Mucosa of descending colon (tissue), 3 donors: Measurements from ENCODE around the gene N4BP2L2. TPM values are rescaled to one million over a fixed set of nuclear protein-coding genes. Genes with fewer than 3 reads are reported as not detected.
A peak's percentile ranks its signal among the peaks of the same experiment; 100 is the strongest.

Source experiments
- ATAC-seq: fragments of 200-7000 bp; cut with Tn5 transposase; one replicate; pipeline ENCODE4 v1.9.1; 2020; ENCODE audit warnings: mild to moderate bottlenecking, moderate library complexity
- DNase-seq, 3 donors: peaks; one replicate each; pipeline ENCODE4 v3.0.0-alpha.2; 2020
- H3K36me3 ChIP-seq: fragments of 200-600 bp; one replicate; pipeline ENCODE4 v1.8.0; 2021; ENCODE audit warnings: low read depth, mild to moderate bottlenecking
- H3K4me1 ChIP-seq: fragments of 200-600 bp; one replicate; pipeline ENCODE4 v1.8.0; 2021; ENCODE audit warnings: low read depth, mild to moderate bottlenecking
- H3K4me3 ChIP-seq: fragments of 200-600 bp; one replicate; pipeline ENCODE4 v1.8.0; 2021; ENCODE audit warnings: mild to moderate bottlenecking
- H3K9me3 ChIP-seq: fragments of 200-600 bp; one replicate; pipeline ENCODE4 v1.8.0; 2021; ENCODE audit warnings: mild to moderate bottlenecking
- CTCF ChIP-seq: fragments of 200-600 bp; IDR thresholded peaks from one replicate; pipeline ENCODE4 v1.8.0; 2022; ENCODE audit warnings: antibody characterized with exemption, mild to moderate bottlenecking
- intact Hi-C, 2 donors: fragments of 100-400 bp; cut with DNase I in 1 of 2; cut with micrococcal nuclease in 1 of 2; formaldehyde crosslinking; loops; one replicate each; pipeline versions ENCODE4 v1.11.0 to v1.11.1; 2022; cut with DNase I, micrococcal nuclease
- long read RNA-seq, 2 donors: library from polyadenylated mRNA; unstranded; transcript quantifications; one replicate each; pipeline ENCODE4 v2.0.0, GENCODE V29; 2019 to 2021
- total RNA-seq, 3 donors: library from RNA; stranded (reverse); fragmentation: NEBNext Ultra II Directional in 2 of 3; extraction: Animal tissue kit (Norgen Biotek cat#: 25700) in 2 of 3; gene quantifications; one replicate each; pipeline versions ENCODE4 v1.2.1 to v1.2.4, GENCODE V29; 2021 to 2023
- donor health status: DM: no; HTN: no; CAD: no; lungs with moderate emphysema.
- donor health status: DM: no; HTN: no; CAD: no.
- donor health status: DM: no; HTN: yes; CAD: no.

N4BP2L2 gene
- 100 to 1,000 TPM in 2 of 3 donors, 10 to 100 TPM in 1; 89.1 to 160 (median 120) TPM for total RNA-seq
- long read RNA-seq, donor 1, full-length matches to known transcripts: 13 of 78 reads
- long read RNA-seq, donor 1, partial matches to known transcripts: 46 of 78 reads
- long read RNA-seq, donor 1, other reads (novel, unspliced or antisense): 19 of 78 reads
- long read RNA-seq, donor 2, full-length matches to known transcripts: 10 of 33 reads
- long read RNA-seq, donor 2, partial matches to known transcripts: 14 of 33 reads
- long read RNA-seq, donor 2, other reads (novel, unspliced or antisense): 9 of 33 reads

GRCh38 chr13:32538621-32539246 lies at the start of gene N4BP2L2:
Gene N4BP2L2 (minus strand): TSS chr13:32538795. CDS start chr13:32537027, 1,768 bp downstream.
- H3K36me3 ChIP-seq: no peaks in the 10 kb centered on the region
- ATAC-seq (peak; percentile 100), DNase-seq (peak; percentile 91 to 96 (median 94))
- H3K4me1 ChIP-seq: peaks cover 22% of the 10 kb centered on the region
- peak within 1 kb of the TSS; percentile 45 for H3K4me3 ChIP-seq
- no peak for TF ChIP-seq CTCF
- no peaks in the 10 kb centered on the region for H3K9me3 ChIP-seq
- intact Hi-C loops: no loop called here

- peaks cover 9% of the 10 kb centered on the region for H3K4me1 ChIP-seq
- intact Hi-C loops: loop anchor here (2.0 to 5.0 kb wide), 2 partner anchors 50 to 51 kb away; no protein-coding TSS in a partner anchor
- TF ChIP-seq CTCF: no peak
- H3K4me3 ChIP-seq: no peak overlapping the region
- no peaks in the 10 kb centered on the region for H3K9me3 ChIP-seq
- no peak for DNase-seq
- ATAC-seq: no peak
- no peaks in the 10 kb centered on the region for H3K36me3 ChIP-seq
Measured at GRCh38 chr13:32587811-32588170, 49.2 kb upstream of the N4BP2L2 start.

GRCh38 chr13:32587011-32587810 lies 48.6 kb upstream of the N4BP2L2 start:
- no peaks in the 10 kb centered on the region for H3K36me3 ChIP-seq
- no peak for TF ChIP-seq CTCF
- peaks cover 9% of the 10 kb centered on the region for H3K4me1 ChIP-seq
- DNase-seq: peak; percentile 73 to 80 (median 79)
- peak; percentile 33 for ATAC-seq
- H3K4me3 ChIP-seq: peak overlapping the region; percentile 74
- H3K9me3 ChIP-seq: no peaks in the 10 kb centered on the region
- intact Hi-C loops: loop anchor here in 1 of 2 donors (5.0 kb wide), 1 partner anchor 50 kb away; no protein-coding TSS in a partner anchor

- H3K36me3 ChIP-seq: no peaks in the 10 kb centered on the region
- H3K9me3 ChIP-seq: no peaks in the 10 kb centered on the region
- H3K4me1 ChIP-seq: peaks cover 9% of the 10 kb centered on the region
- intact Hi-C loops: loop anchor here in 1 of 2 donors (5.0 kb wide), 1 partner anchor 51 kb away; no protein-coding TSS in a partner anchor
- peak within 1 kb of the TSS; percentile 74 for H3K4me3 ChIP-seq
- DNase-seq (peak; percentile 96 to 97 (median 96)), ATAC-seq (peak; percentile 99)
- TF ChIP-seq CTCF: peak; percentile 95
Measured at GRCh38 chr13:32586080-32586900, 47.7 kb upstream of the N4BP2L2 start, which contains the start of gene PDS5B. Gene PDS5B (plus strand): TSS chr13:32586452. CDS start chr13:32648773, 62,321 bp downstream.
